Measurements from ENCODE around the gene CTPS2. TPM values are rescaled to one million over a fixed set of nuclear protein-coding genes. Genes with fewer than 3 reads are reported as not detected.

Gene CTPS2
- total RNA-seq, 1 donor from 2014 or later: 4.9 TPM

GRCh38 chrX:16699389-16699788 lies 13.1 kb downstream of the CTPS2 start:
- TF ChIP-seq CTCF (IDR thresholded peaks at IDR 0.05; ENCODE audit: borderline replicate concordance): no peak
- no peaks in the 10 kb centered on the region for H3K4me1 ChIP-seq
- no peak for DNase-seq
- intact Hi-C loops (cut with micrococcal nuclease): no loop called here
- H3K9me3 ChIP-seq (replicated peaks): no peaks in the 10 kb centered on the region
- H3K27ac ChIP-seq (replicated peaks): no peak overlapping the region
- no peak overlapping the region for H3K4me3 ChIP-seq
- H3K27me3 ChIP-seq (ENCODE audit: low read depth): no peaks in the 10 kb centered on the region
- no peaks in the 10 kb centered on the region for H3K36me3 ChIP-seq

- no peak for DNase-seq
- no peaks in the 10 kb centered on the region for H3K9me3 ChIP-seq (replicated peaks)
- no peak overlapping the region for H3K27ac ChIP-seq (replicated peaks)
- H3K4me1 ChIP-seq: no peaks in the 10 kb centered on the region
- no peak overlapping the region for H3K4me3 ChIP-seq
- H3K36me3 ChIP-seq: peaks cover 8% of the 10 kb centered on the region
- H3K27me3 ChIP-seq (ENCODE audit: low read depth): no peaks in the 10 kb centered on the region
- intact Hi-C loops (cut with micrococcal nuclease): no loop called here
- no peak for TF ChIP-seq CTCF (IDR thresholded peaks at IDR 0.05; ENCODE audit: borderline replicate concordance)
Measured at GRCh38 chrX:16696956-16697355, 15.5 kb downstream of the CTPS2 start.

- no peaks in the 10 kb centered on the region for H3K4me1 ChIP-seq
- H3K27me3 ChIP-seq (ENCODE audit: low read depth): no peaks in the 10 kb centered on the region
- peaks cover 21% of the 10 kb centered on the region for H3K36me3 ChIP-seq
- H3K27ac ChIP-seq (replicated peaks): no peak overlapping the region
- H3K4me3 ChIP-seq: no peak overlapping the region
- peak; percentile 75 for TF ChIP-seq CTCF (IDR thresholded peaks at IDR 0.05; ENCODE audit: borderline replicate concordance)
- DNase-seq: peak; percentile 45
- H3K9me3 ChIP-seq (replicated peaks): no peaks in the 10 kb centered on the region
- intact Hi-C loops (cut with micrococcal nuclease): no loop called here
Measured at GRCh38 chrX:16695079-16695676, 17.3 kb downstream of the CTPS2 start.

DNA sequence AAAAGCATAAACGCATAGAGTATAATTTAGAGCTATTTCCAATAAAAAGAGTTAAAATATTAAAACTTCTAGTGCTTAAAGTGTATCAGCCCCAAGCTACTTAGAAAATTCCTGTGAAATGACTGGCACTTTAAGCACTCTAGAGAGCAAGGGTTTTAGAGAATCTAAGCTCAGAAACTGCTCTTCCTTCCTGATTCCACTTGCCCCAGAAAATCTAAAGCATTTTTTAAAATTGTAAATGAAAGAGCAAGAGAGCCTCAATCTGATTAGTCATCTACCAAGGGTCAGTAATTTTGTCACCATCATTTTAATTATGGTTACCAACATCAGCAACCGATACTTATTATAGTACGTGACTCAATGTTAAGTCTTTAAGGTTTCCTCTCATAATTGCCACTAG lies 25.0 kb downstream of the CTPS2 start:
- no peak for TF ChIP-seq CTCF (IDR thresholded peaks at IDR 0.05; ENCODE audit: borderline replicate concordance)
- Histone ChIP-seq H3K27me3 (ENCODE audit: low read depth) (no peaks in the 10 kb centered on the region), H3K4me1 (no peaks in the 10 kb centered on the region), H3K9me3 (replicated peaks) (no peaks in the 10 kb centered on the region), H3K27ac (replicated peaks) (no peak overlapping the region), H3K4me3 (no peak overlapping the region), H3K36me3 (peaks cover 30% of the 10 kb centered on the region)
- no peak for DNase-seq
- intact Hi-C loops (cut with micrococcal nuclease): no loop called here

DNA sequence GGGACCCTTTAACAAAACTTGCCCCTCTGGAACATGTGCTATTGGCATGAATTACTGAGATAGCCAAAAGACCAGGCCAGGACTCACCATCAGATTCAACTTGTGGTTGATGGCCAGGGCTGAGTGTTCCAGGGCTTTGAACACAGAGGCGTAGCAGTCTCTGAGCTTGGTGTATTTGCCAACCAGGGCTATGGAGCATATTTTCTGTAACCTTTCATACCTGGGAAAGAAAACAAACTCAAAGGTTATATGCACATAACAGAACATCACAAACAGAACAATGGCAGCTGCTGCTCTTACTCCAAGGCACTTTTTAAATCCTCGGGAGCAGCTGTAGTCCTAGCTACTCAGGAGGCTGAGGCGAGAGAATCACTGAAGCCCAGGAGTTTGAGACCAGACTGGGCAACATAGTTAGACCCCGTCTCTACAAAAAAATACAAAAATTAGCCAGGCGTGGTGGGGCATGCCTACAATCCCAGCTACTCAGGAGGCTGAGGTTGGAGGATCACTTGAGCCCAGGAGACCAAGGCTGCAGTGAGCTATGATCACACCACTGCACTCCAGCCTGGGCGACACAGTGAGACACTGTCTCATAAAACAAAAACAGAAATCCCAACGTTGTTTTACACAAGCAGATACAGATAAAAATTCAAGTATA lies 29.3 kb downstream of the CTPS2 start:
- DNase-seq: no peak
- no peaks in the 10 kb centered on the region for H3K27me3 ChIP-seq (ENCODE audit: low read depth)
- H3K36me3 ChIP-seq: peaks cover 34% of the 10 kb centered on the region
- intact Hi-C loops (cut with micrococcal nuclease): no loop called here
- H3K4me1 ChIP-seq: no peaks in the 10 kb centered on the region
- no peak overlapping the region for H3K27ac ChIP-seq (replicated peaks)
- no peak overlapping the region for H3K4me3 ChIP-seq
- H3K9me3 ChIP-seq (replicated peaks): no peaks in the 10 kb centered on the region
- no peak for TF ChIP-seq CTCF (IDR thresholded peaks at IDR 0.05; ENCODE audit: borderline replicate concordance)

All from left ventricle myocardium inferior (tissue), 1 donor.